Activated CD8-positive, alpha-beta memory T cell treated with anti-CD3 and anti-CD28 coated beads, Interleukin-2, amount 50 U/mL, for 24 hours (primary cell): Measurements from ENCODE around the gene RBM26.

ENCODE experiments used
- DNase-seq: peaks from one replicate; pipeline ENCODE4 v3.0.0-alpha.2; 2020; ENCODE audit errors: extremely low read depth

RBM26 gene

GRCh38 chr13:79423340-79423739 is 17.3 kb upstream of the RBM26 start:
- DNase-seq: no peak

GRCh38 chr13:79419365-79419764 is 13.3 kb upstream of the RBM26 start:
- DNase-seq: no peak

GRCh38 chr13:79417741-79418140 is 11.7 kb upstream of the RBM26 start:
- no peak for DNase-seq

- DNase-seq: no peak
Observed at GRCh38 chr13:79413521-79413920, 7.5 kb upstream of the RBM26 start.

GRCh38 chr13:79409828-79410227 is 3.8 kb upstream of the RBM26 start:
- DNase-seq: no peak

- no peak for DNase-seq
Observed at GRCh38 chr13:79407349-79407979, 1.4 kb upstream of the RBM26 start.

GRCh38 chr13:79406597-79406908 is 498 bp upstream of the RBM26 start:
- no peak for DNase-seq

- no peak for DNase-seq
Observed at GRCh38 chr13:79405501-79405830, 589 bp downstream of the RBM26 start.

- no peak for DNase-seq
Observed at GRCh38 chr13:79404985-79405384, 1.1 kb downstream of the RBM26 start.

GRCh38 chr13:79404361-79404760 is 1.7 kb downstream of the RBM26 start:
- DNase-seq: no peak

GRCh38 chr13:79403113-79403512 is 2.9 kb downstream of the RBM26 start:
- no peak for DNase-seq

GRCh38 chr13:79402679-79403078 is 3.4 kb downstream of the RBM26 start:
- no peak for DNase-seq

- DNase-seq: no peak
Observed at GRCh38 chr13:79402074-79402635, 3.9 kb downstream of the RBM26 start.

GRCh38 chr13:79401259-79402070 is 4.6 kb downstream of the RBM26 start:
- DNase-seq: no peak

GRCh38 chr13:79398915-79399314 is 7.1 kb downstream of the RBM26 start:
- no peak for DNase-seq

- no peak for DNase-seq
Observed at GRCh38 chr13:79398127-79398526, 7.9 kb downstream of the RBM26 start.

GRCh38 chr13:79395881-79396280 is 10.2 kb downstream of the RBM26 start:
- no peak for DNase-seq

- DNase-seq: no peak
Observed at GRCh38 chr13:79393564-79394249, 12.3 kb downstream of the RBM26 start.

GRCh38 chr13:79392882-79393563 is 13.0 kb downstream of the RBM26 start:
- no peak for DNase-seq

- no peak for DNase-seq
Observed at GRCh38 chr13:79389026-79389425, 17.0 kb downstream of the RBM26 start.

GRCh38 chr13:79387853-79388252 is 18.2 kb downstream of the RBM26 start:
- no peak for DNase-seq

GRCh38 chr13:79386125-79386826 is 19.8 kb downstream of the RBM26 start:
- no peak for DNase-seq
